HL-60 (cell line): ENCODE data around the gene PECR.

ENCODE experiments used
- GABPA ChIP-seq: IDR thresholded peaks from 2 replicates; pipeline ENCODE4 v1.6.1; 2012; ENCODE audit warnings: low read depth
- POLR2AphosphoS5 ChIP-seq: IDR thresholded peaks from 2 replicates; pipeline ENCODE4 v1.6.1; 2012; ENCODE audit warnings: low read depth
- TF ChIP-seq, protein P1 (sequence below): IDR thresholded peaks from one replicate; pipeline ENCODE4 v1.5.1; 2011; ENCODE audit warnings: low read length, control low read depth, inconsistent platforms; ENCODE audit not compliant: insufficient read depth
- TF ChIP-seq, protein P2 (sequence below): IDR thresholded peaks from 2 replicates; pipeline ENCODE4 v1.6.1; 2012; ENCODE audit warnings: low read depth; ENCODE audit not compliant: insufficient replicate concordance

GRCh38 chr2:216113572-216113971 lies 32.0 kb upstream of the PECR start:
- TF ChIP-seq, protein P1, sequence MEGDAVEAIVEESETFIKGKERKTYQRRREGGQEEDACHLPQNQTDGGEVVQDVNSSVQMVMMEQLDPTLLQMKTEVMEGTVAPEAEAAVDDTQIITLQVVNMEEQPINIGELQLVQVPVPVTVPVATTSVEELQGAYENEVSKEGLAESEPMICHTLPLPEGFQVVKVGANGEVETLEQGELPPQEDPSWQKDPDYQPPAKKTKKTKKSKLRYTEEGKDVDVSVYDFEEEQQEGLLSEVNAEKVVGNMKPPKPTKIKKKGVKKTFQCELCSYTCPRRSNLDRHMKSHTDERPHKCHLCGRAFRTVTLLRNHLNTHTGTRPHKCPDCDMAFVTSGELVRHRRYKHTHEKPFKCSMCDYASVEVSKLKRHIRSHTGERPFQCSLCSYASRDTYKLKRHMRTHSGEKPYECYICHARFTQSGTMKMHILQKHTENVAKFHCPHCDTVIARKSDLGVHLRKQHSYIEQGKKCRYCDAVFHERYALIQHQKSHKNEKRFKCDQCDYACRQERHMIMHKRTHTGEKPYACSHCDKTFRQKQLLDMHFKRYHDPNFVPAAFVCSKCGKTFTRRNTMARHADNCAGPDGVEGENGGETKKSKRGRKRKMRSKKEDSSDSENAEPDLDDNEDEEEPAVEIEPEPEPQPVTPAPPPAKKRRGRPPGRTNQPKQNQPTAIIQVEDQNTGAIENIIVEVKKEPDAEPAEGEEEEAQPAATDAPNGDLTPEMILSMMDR: no peak
- TF ChIP-seq, protein P2, sequence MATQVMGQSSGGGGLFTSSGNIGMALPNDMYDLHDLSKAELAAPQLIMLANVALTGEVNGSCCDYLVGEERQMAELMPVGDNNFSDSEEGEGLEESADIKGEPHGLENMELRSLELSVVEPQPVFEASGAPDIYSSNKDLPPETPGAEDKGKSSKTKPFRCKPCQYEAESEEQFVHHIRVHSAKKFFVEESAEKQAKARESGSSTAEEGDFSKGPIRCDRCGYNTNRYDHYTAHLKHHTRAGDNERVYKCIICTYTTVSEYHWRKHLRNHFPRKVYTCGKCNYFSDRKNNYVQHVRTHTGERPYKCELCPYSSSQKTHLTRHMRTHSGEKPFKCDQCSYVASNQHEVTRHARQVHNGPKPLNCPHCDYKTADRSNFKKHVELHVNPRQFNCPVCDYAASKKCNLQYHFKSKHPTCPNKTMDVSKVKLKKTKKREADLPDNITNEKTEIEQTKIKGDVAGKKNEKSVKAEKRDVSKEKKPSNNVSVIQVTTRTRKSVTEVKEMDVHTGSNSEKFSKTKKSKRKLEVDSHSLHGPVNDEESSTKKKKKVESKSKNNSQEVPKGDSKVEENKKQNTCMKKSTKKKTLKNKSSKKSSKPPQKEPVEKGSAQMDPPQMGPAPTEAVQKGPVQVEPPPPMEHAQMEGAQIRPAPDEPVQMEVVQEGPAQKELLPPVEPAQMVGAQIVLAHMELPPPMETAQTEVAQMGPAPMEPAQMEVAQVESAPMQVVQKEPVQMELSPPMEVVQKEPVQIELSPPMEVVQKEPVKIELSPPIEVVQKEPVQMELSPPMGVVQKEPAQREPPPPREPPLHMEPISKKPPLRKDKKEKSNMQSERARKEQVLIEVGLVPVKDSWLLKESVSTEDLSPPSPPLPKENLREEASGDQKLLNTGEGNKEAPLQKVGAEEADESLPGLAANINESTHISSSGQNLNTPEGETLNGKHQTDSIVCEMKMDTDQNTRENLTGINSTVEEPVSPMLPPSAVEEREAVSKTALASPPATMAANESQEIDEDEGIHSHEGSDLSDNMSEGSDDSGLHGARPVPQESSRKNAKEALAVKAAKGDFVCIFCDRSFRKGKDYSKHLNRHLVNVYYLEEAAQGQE: no peak
- TF ChIP-seq GABPA (no peak), POLR2AphosphoS5 (no peak)
